ENCODE results near the gene SOX6.
"Not testable (repeated sequence)": the region's sequence is repeated elsewhere in the genome, so short reads cannot be mapped to it uniquely, and the experiment has no call there.

SOX6 gene

DNA sequence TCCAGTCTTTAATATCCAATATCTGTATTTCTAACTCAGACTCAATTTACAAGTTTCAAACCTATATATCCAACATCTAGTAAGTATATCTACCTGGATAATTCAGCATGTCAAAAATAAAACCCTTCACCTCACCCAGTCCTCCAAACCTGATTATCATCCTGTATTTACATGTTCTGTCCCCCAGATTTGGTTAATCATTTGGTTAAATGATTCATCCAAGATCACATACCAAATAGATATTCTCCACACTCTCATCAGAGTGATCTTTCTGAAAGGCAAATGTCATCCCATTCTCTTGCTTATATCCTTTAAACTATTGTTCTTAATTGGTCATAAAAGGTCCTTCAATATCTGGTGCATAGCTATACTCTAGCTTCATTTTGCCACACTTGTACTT lies 199.0 kb downstream of the SOX6 start:
- H3K9ac ChIP-seq (ENCODE audit: low read depth, low read length): no peak overlapping the region
- H3K36me3 ChIP-seq (ENCODE audit: insufficient read depth, low read depth, low read length): no peaks in the 10 kb centered on the region
- no peaks in the 10 kb centered on the region for H3K9me3 ChIP-seq (ENCODE audit: insufficient read depth, low read depth, low read length)
- no peak overlapping the region for H3K27ac ChIP-seq (ENCODE audit: low read length)
- H3K4me1 ChIP-seq (ENCODE audit: insufficient read depth, low read length): no peaks in the 10 kb centered on the region
- no peaks in the 10 kb centered on the region for H3K27me3 ChIP-seq (ENCODE audit: insufficient read depth, low read length)
- H3K4me3 ChIP-seq (ENCODE audit: low read length): no peak overlapping the region

DNA sequence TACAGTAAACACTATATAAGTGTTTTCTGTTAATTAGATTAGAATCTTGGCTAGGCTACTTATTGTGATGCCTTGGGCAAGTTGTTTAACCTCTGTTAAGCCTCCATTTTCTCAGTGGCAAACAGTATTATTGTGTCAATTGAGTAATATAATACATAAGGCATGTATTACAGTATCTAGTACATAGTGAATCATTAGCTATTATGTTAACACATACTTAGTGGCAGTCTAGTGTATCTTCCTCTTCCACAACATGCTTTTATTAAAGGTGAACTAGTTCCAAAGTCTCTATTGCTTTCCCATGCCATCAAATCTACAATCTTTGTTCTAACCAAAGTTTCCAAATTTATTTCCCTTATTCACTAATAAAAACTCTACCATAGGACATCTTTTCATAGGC lies 200.9 kb downstream of the SOX6 start:
- no peaks in the 10 kb centered on the region for H3K4me1 ChIP-seq (ENCODE audit: insufficient read depth, low read length)
- no peak overlapping the region for H3K4me3 ChIP-seq (ENCODE audit: low read length)
- no peak overlapping the region for H3K9ac ChIP-seq (ENCODE audit: low read depth, low read length)
- no peaks in the 10 kb centered on the region for H3K36me3 ChIP-seq (ENCODE audit: insufficient read depth, low read depth, low read length)
- no peaks in the 10 kb centered on the region for H3K9me3 ChIP-seq (ENCODE audit: insufficient read depth, low read depth, low read length)
- H3K27me3 ChIP-seq (ENCODE audit: insufficient read depth, low read length): no peaks in the 10 kb centered on the region
- no peak overlapping the region for H3K27ac ChIP-seq (ENCODE audit: low read length)

DNA sequence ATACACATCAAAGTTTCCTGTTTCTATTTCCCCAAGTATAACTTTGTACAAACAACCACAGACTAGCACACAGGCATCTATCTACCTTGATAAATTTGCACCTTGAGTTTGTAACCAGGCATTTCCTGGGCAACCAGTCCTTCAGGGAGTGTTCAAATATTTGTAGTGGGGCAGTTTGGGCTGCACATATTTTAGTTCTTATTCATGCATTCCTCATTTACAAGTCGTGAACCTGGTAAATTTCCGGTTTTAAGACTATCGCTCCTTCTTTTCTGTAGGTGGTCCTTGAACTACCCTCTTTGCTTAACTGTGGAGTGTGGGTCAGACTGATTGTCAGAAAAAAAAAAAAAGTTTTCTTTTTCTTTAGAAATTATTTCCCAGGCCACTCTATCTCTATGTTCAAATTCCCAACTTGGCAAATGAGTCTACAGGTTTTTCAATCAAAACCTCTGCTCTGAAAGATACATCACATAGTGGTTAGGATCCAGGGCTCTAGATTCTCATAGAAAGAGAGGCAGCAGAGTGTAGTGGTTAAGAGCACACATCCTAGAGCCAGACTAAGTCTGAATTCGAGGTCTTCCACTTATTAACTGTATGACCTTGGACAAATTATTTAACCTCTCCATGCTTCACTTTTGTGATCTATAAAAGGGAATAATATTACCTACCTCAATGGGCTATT lies 201.5 kb downstream of the SOX6 start:
- Histone ChIP-seq H3K9me3 (ENCODE audit: insufficient read depth, low read depth, low read length) (no peaks in the 10 kb centered on the region), H3K27me3 (ENCODE audit: insufficient read depth, low read length) (no peaks in the 10 kb centered on the region), H3K36me3 (ENCODE audit: insufficient read depth, low read depth, low read length) (no peaks in the 10 kb centered on the region), H3K9ac (ENCODE audit: low read depth, low read length) (no peak overlapping the region), H3K27ac (ENCODE audit: low read length) (no peak overlapping the region), H3K4me3 (ENCODE audit: low read length) (no peak overlapping the region), H3K4me1 (ENCODE audit: insufficient read depth, low read length) (no peaks in the 10 kb centered on the region)

DNA sequence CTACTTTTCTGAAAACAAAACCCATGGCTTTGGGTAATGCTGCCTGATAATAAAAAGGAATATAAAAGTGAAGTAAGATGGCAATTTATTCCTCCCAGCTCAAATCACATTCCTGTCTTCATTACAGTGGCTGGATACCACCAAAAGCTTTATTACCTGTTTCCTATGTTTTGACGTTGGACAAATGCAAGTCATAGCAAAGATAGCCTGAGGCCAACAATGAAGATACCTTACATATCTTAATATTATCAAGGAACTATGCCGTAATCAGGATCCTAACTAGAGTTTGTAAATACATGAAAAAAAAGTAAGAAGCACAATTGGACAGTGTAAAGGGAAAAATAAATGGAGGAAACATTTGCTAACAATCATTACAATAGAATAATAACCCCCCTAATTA lies 202.4 kb downstream of the SOX6 start:
- no peaks in the 10 kb centered on the region for H3K4me1 ChIP-seq (ENCODE audit: insufficient read depth, low read length)
- no peaks in the 10 kb centered on the region for H3K36me3 ChIP-seq (ENCODE audit: insufficient read depth, low read depth, low read length)
- no peak overlapping the region for H3K4me3 ChIP-seq (ENCODE audit: low read length)
- no peak overlapping the region for H3K9ac ChIP-seq (ENCODE audit: low read depth, low read length)
- no peak overlapping the region for H3K27ac ChIP-seq (ENCODE audit: low read length)
- H3K27me3 ChIP-seq (ENCODE audit: insufficient read depth, low read length): no peaks in the 10 kb centered on the region
- H3K9me3 ChIP-seq (ENCODE audit: insufficient read depth, low read depth, low read length): no peaks in the 10 kb centered on the region

DNA sequence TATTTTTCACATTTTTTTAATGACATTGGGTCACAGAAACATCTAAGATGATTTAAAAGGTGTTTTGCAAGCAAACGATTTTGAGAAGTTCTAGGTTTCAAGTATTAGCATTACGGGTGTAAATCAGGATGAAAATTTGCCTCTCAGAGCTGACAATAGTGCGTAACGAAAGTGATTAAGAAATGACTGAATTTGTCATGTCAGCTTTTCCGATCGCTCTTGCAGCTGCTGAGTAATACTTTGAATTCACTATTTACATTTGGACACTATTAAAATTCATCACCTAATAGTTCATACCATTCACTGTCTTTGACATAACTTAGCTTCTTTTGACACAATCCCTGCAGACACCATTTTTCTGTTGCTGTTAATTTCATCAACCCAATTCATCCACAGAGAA lies 205.2 kb downstream of the SOX6 start:
- Histone ChIP-seq H3K4me3 (ENCODE audit: low read length) (no peak overlapping the region), H3K36me3 (ENCODE audit: insufficient read depth, low read depth, low read length) (no peaks in the 10 kb centered on the region), H3K27me3 (ENCODE audit: insufficient read depth, low read length) (no peaks in the 10 kb centered on the region), H3K27ac (ENCODE audit: low read length) (no peak overlapping the region), H3K4me1 (ENCODE audit: insufficient read depth, low read length) (no peaks in the 10 kb centered on the region), H3K9ac (ENCODE audit: low read depth, low read length) (no peak overlapping the region), H3K9me3 (ENCODE audit: insufficient read depth, low read depth, low read length) (no peaks in the 10 kb centered on the region)

DNA sequence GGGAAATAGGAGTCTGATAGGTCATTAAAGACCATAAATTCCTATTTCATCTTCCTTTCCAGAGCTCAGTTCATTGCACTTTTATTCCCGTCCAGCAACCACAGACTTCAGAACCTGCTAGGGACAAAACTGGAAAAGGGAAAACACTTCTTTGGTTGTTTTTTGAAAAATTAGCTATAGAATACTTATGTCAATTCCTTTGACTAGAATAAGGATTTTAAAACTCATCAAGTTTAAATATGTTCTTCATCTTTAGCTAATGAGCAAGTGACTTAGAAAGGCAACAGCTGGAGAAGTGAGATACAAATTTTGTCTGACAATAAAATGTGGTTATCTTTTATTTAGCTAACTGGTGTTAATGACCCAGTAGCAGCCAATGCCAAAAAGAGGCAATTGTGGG lies 206.9 kb downstream of the SOX6 start:
- Histone ChIP-seq H3K27me3 (ENCODE audit: insufficient read depth, low read length) (no peaks in the 10 kb centered on the region), H3K9ac (ENCODE audit: low read depth, low read length) (no peak overlapping the region), H3K36me3 (ENCODE audit: insufficient read depth, low read depth, low read length) (no peaks in the 10 kb centered on the region), H3K4me1 (ENCODE audit: insufficient read depth, low read length) (no peaks in the 10 kb centered on the region), H3K4me3 (ENCODE audit: low read length) (no peak overlapping the region), H3K9me3 (ENCODE audit: insufficient read depth, low read depth, low read length) (no peaks in the 10 kb centered on the region), H3K27ac (ENCODE audit: low read length) (no peak overlapping the region)

DNA sequence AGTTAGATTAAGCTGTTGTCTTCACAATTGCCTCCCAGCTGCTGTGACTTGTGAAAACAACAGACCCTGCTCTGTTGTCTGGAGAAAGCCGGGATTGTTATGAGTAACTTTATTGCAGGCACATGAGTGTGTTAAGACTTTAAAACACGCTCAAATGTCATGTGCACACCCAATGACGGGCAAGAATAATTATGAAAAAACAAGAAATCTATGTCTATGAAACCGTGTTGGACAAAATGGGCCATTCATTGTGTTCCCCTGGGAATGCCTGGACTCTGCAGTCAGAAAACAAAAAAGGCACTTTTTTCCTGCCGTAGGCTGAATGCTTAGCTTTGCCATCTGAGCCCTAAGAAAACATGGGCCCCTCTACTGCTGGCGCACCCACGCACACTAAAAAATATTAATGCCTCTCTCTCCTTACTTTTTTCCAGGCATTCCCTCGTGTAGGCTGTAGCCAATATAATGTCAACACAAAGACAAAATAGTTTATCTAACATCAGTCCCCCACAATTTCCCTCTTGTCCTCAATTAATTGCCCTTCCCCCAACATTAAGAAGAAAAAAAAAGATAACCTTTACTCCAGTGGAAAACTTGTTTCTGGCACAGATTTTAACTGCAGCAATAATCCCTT lies 207.9 kb downstream of the SOX6 start:
- Histone ChIP-seq H3K9me3 (ENCODE audit: insufficient read depth, low read depth, low read length) (no peaks in the 10 kb centered on the region), H3K27me3 (ENCODE audit: insufficient read depth, low read length) (no peaks in the 10 kb centered on the region), H3K4me1 (ENCODE audit: insufficient read depth, low read length) (no peaks in the 10 kb centered on the region), H3K9ac (ENCODE audit: low read depth, low read length) (no peak overlapping the region), H3K27ac (ENCODE audit: low read length) (no peak overlapping the region), H3K36me3 (ENCODE audit: insufficient read depth, low read depth, low read length) (no peaks in the 10 kb centered on the region), H3K4me3 (ENCODE audit: low read length) (no peak overlapping the region)

DNA sequence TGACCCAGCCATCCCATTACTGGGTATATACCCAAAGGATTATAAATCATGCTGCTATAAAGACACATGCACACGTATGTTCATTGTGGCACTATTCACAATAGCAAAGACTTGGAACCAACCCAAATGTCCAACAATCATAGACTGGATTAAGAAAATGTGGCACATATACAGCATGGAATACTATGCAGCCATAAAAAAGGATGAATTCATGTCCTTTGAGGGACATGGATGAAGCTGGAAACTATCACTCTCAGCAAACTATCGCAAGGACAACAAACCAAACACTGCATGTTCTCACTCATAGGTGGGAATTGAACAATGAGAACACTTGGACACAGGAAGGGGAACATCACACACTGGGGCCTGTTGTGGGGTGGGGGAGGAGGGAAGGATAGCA lies 209.4 kb downstream of the SOX6 start:
- H3K9ac ChIP-seq (ENCODE audit: low read depth, low read length); H3K36me3 ChIP-seq (ENCODE audit: insufficient read depth, low read depth, low read length); H3K4me1 ChIP-seq (ENCODE audit: insufficient read depth, low read length); H3K9me3 ChIP-seq (ENCODE audit: insufficient read depth, low read depth, low read length); H3K4me3 ChIP-seq (ENCODE audit: low read length); H3K27ac ChIP-seq (ENCODE audit: low read length); H3K27me3 ChIP-seq (ENCODE audit: insufficient read depth, low read length): not testable (repeated sequence)

DNA sequence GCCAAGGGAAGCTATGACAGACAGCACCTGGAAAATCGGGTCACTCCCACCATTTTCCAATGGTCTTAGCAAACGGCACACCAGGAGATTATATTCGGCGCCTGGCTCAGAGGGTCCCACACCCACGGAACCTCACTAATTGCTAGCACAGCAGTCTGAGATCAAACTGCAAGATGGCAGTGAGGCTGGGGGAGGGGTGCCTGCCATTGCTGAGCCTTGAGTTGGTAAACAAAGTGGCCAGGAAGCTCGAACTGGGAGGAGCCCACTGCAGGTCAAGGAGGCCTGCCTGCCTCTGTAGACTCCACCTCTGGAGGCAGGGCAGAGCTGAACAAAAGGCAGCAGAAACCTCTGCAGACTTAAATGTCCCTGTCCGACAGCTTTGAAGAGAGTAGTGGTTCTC lies 214.7 kb downstream of the SOX6 start:
- H3K27ac ChIP-seq (ENCODE audit: low read length); H3K9ac ChIP-seq (ENCODE audit: low read depth, low read length); H3K4me3 ChIP-seq (ENCODE audit: low read length): not testable (repeated sequence)

DNA sequence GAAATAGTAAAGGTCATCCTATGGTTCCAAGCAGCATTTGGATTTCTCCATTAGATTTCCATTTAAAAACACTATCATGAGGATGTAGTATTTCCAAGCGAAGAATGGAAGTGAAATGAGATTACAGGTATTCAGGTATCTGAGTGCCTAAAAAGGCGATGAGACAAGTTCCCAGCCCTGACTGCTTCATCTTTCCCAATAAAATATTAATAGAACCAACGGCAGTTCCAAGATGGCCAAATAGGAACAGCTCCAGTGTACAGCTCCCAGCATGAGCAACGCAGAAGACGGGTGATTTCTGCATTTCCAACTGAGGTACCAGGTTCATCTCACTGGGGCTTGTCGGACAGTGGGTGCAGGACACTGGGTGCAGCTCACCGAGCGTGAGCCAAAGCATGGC lies 215.2 kb downstream of the SOX6 start:
- H3K27me3 ChIP-seq (ENCODE audit: insufficient read depth, low read length); H3K4me1 ChIP-seq (ENCODE audit: insufficient read depth, low read length); H3K27ac ChIP-seq (ENCODE audit: low read length); H3K9me3 ChIP-seq (ENCODE audit: insufficient read depth, low read depth, low read length); H3K36me3 ChIP-seq (ENCODE audit: insufficient read depth, low read depth, low read length); H3K9ac ChIP-seq (ENCODE audit: low read depth, low read length); H3K4me3 ChIP-seq (ENCODE audit: low read length): not testable (repeated sequence)

More for the DNA sequence above, 214.7 kb downstream of the SOX6 start:
- not testable (repeated sequence) for H3K36me3 ChIP-seq (ENCODE audit: insufficient read depth, low read depth, low read length); H3K27me3 ChIP-seq (ENCODE audit: insufficient read depth, low read length); H3K4me1 ChIP-seq (ENCODE audit: insufficient read depth, low read length); H3K9me3 ChIP-seq (ENCODE audit: insufficient read depth, low read depth, low read length)

DNA sequence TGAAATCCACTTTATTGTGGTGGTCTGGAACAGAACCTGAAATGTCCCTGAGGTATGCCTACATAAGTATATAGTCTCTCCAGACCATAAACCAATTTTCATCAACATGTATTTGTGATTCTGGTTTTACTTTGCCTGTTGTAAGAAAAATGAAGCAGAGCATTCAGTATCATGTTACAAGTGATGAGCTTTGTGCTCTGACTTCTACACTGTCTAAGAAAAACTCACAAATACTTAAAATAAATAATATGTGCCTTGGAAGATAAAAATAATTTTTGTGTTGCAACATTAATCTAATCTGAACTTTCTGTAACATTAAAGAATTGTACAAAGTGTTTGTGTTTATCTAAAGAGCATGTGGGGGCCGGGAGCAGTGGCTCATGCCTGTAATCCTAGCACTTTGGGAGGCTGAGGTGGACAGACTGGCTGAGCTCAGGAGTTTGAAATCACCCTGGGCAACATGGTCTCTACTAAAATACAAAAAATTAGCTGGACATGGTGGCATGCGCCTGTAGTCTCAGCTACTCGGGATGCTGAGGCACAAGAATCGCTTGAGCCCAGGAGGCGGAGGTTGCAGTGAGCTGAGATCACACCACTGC lies 219.5 kb downstream of the SOX6 start:
- Histone ChIP-seq H3K9me3 (ENCODE audit: insufficient read depth, low read depth, low read length) (no peaks in the 10 kb centered on the region; the same call in 1 of the 2 replicates), H3K4me3 (ENCODE audit: low read length) (no peak overlapping the region), H3K9ac (ENCODE audit: low read depth, low read length) (no peak overlapping the region), H3K27ac (ENCODE audit: low read length) (no peak overlapping the region), H3K27me3 (ENCODE audit: insufficient read depth, low read length) (no peaks in the 10 kb centered on the region), H3K4me1 (ENCODE audit: insufficient read depth, low read length) (no peaks in the 10 kb centered on the region), H3K36me3 (ENCODE audit: insufficient read depth, low read depth, low read length) (no peaks in the 10 kb centered on the region)

DNA sequence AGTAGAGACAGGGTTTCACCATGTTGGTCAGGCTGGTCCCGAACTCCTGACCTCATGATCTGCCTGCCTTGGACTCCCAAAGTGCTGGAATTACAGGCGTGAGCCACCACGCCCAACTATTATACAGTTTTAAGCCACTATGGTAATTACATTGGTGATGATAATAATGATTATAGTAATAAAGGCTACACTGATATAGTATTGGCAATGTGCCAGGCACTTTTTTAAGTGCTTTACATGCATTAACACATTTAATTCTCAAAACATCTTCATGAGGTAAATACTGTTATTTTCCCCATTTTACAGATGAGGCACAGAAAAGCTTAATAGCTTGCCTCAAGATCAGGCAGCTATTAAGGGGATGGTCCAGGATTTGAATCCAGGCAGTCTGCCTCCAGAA lies 222.5 kb downstream of the SOX6 start:
- Histone ChIP-seq H3K9ac (ENCODE audit: low read depth, low read length) (no peak overlapping the region), H3K4me1 (ENCODE audit: insufficient read depth, low read length) (no peaks in the 10 kb centered on the region), H3K27me3 (ENCODE audit: insufficient read depth, low read length) (no peaks in the 10 kb centered on the region), H3K36me3 (ENCODE audit: insufficient read depth, low read depth, low read length) (no peaks in the 10 kb centered on the region), H3K9me3 (ENCODE audit: insufficient read depth, low read depth, low read length) (no peaks in the 10 kb centered on the region), H3K27ac (ENCODE audit: low read length) (no peak overlapping the region), H3K4me3 (ENCODE audit: low read length) (no peak overlapping the region)

Measured in iPS-20b (cell line).